HepG2 (cell line): ENCODE data around the gene CCNDBP1. TPM values are rescaled to one million over a fixed set of nuclear protein-coding genes. Genes with fewer than 3 reads are reported as not detected.

Experiments used
- AHR ChIP-seq: IDR thresholded peaks from 2 replicates; pipeline ENCODE4 v1.6.1; 2018; ENCODE audit warnings: missing genetic modification reagents, missing compliant biosample characterization
- FOXP4 ChIP-seq: sonication (generic); formaldehyde crosslinking; IDR thresholded peaks from 2 replicates; pipeline ENCODE4 v1.4.0; 2020; ENCODE audit warnings: missing genetic modification reagents
- HNRNPK ChIP-seq: fragments of 200-400 bp; formaldehyde crosslinking; IDR thresholded peaks from 2 replicates; pipeline ENCODE4 v1.6.1; 2018; ENCODE audit warnings: low read length, low read depth, moderate library complexity, mild to moderate bottlenecking; ENCODE audit not compliant: poor library complexity, severe bottlenecking
- HOXA3 ChIP-seq: sonication (generic); formaldehyde crosslinking; IDR thresholded peaks from 2 replicates; pipeline ENCODE4 v1.5.0; 2020; ENCODE audit warnings: missing genetic modification reagents
- LBX2 ChIP-seq: sonication (generic); formaldehyde crosslinking; IDR thresholded peaks from 2 replicates; pipeline ENCODE4 v1.5.0; 2020; ENCODE audit warnings: missing genetic modification reagents, mild to moderate bottlenecking, borderline replicate concordance
- MTF2 ChIP-seq: sonication (generic); formaldehyde crosslinking; IDR thresholded peaks from 2 replicates; pipeline ENCODE4 v1.5.0; 2020; ENCODE audit warnings: missing genetic modification reagents, borderline replicate concordance
- PAX8 ChIP-seq: sonication (generic); formaldehyde crosslinking; IDR thresholded peaks from 2 replicates; pipeline ENCODE4 v1.8.0; 2022; ENCODE audit warnings: mild to moderate bottlenecking, missing genetic modification reagents, borderline replicate concordance
- PHF21A ChIP-seq: sonication (generic); formaldehyde crosslinking; IDR thresholded peaks from 2 replicates; pipeline ENCODE4 v1.5.0; 2020; ENCODE audit warnings: mild to moderate bottlenecking, missing genetic modification reagents
- PRDM15 ChIP-seq: sonication (generic); formaldehyde crosslinking; IDR thresholded peaks from 2 replicates; pipeline ENCODE4 v1.4.0; 2020; ENCODE audit warnings: missing genetic modification reagents
- REPIN1 ChIP-seq: sonication (generic); formaldehyde crosslinking; IDR thresholded peaks from 2 replicates; pipeline ENCODE4 v1.8.0; 2022; ENCODE audit warnings: missing genetic modification reagents, low read depth, mild to moderate bottlenecking, borderline replicate concordance
- TMF1 ChIP-seq: sonication (generic); formaldehyde crosslinking; IDR thresholded peaks from 2 replicates; pipeline ENCODE4 v1.8.1; 2022; ENCODE audit warnings: low read depth, missing genetic modification reagents
- ZFY ChIP-seq: sonication (generic); formaldehyde crosslinking; IDR thresholded peaks from 2 replicates; pipeline ENCODE4 v1.4.0; 2020; ENCODE audit warnings: missing genetic modification reagents
- polyA plus RNA-seq, 8 experiments: library from polyadenylated mRNA; depleted of rRNA in 3 of 8; stranded (reverse) in 7 of 8; unstranded in 1 of 8; fragments of >200 nt; fragmentation: Illumina TruSeq in 4 of 8; extraction: Trizol in 4 of 8; gene quantifications; 2 replicates each; pipeline versions ENCODE4 v1.2.1 to v1.2.3, GENCODE V29; 2011 to 2016; ENCODE audit warnings: low read depth in 4 of 8, missing spikeins in 1 of 8, mixed read lengths in 1 of 8; ENCODE audit not compliant: insufficient read depth in 1 of 8
- total RNA-seq, 5 experiments: library from RNA; depleted of rRNA; stranded (reverse); fragments of >200 nt; fragmentation: Illumina TruSeq; extraction: Trizol; gene quantifications; 2 replicates each; pipeline ENCODE4 v1.2.3, GENCODE V29; 2016; ENCODE audit warnings: low read depth in 1 of 5
- TF ChIP-seq, protein P1 (sequence below): sonication (generic); formaldehyde crosslinking; IDR thresholded peaks from 2 replicates; pipeline ENCODE4 v1.4.0; 2020; ENCODE audit warnings: missing genetic modification reagents

Gene CCNDBP1
- total and polyA plus RNA-seq, 2 of the 13 experiments (the other 11 are each of a cell fraction or from before 2014, with no cell fraction given): 24.8 to 42.3 TPM

- peak; percentile 84; the same call in 1 of the 2 replicates for TF ChIP-seq TMF1 (CRISPR knock-in tag)
- peak; percentile 83 for TF ChIP-seq FOXP4
- TF ChIP-seq, protein P1, sequence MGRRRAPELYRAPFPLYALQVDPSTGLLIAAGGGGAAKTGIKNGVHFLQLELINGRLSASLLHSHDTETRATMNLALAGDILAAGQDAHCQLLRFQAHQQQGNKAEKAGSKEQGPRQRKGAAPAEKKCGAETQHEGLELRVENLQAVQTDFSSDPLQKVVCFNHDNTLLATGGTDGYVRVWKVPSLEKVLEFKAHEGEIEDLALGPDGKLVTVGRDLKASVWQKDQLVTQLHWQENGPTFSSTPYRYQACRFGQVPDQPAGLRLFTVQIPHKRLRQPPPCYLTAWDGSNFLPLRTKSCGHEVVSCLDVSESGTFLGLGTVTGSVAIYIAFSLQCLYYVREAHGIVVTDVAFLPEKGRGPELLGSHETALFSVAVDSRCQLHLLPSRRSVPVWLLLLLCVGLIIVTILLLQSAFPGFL (CRISPR knock-in tag): no peak
- peak; percentile 65 for TF ChIP-seq HNRNPK
- no peak for TF ChIP-seq PAX8 (CRISPR knock-in tag)
- TF ChIP-seq REPIN1 (CRISPR knock-in tag): peak; percentile 67; the same call in 1 of the 2 replicates
- 0 out of 2 replicates have a peak, but pooled peaks have one; percentile 22 for TF ChIP-seq AHR (CRISPR knock-in tag)
- TF ChIP-seq PHF21A: 0 out of 2 replicates have a peak, but pooled peaks have one; percentile 28
- TF ChIP-seq LBX2 (CRISPR knock-in tag): no peak
- TF ChIP-seq PRDM15 (CRISPR knock-in tag): no peak
- TF ChIP-seq MTF2 (CRISPR knock-in tag): 0 out of 2 replicates have a peak, but pooled peaks have one; percentile 32
- TF ChIP-seq HOXA3: peak; percentile 86
- TF ChIP-seq ZFY (CRISPR knock-in tag): peak; percentile 99
These were observed at the start of gene CCNDBP1 (continued) for GRCh38 chr15:43185157-43186002.
